Fibroblast of lung (primary cell): ENCODE measurements around the gene DAD1.

Experiments
- CTCF ChIP-seq, 2 donors: IDR thresholded peaks in 1 of 2; conservative IDR thresholded peaks in 1 of 2; 1 replicate in 1 of 2; 2 replicates in 1 of 2; pipeline ENCODE4 v1.5.1; 2011 to 2012; ENCODE audit warnings: low read length in 2 of 2, control low read depth in 1 of 2, inconsistent platforms in 1 of 2, low read depth in 1 of 2, mild to moderate bottlenecking in 1 of 2
- EZH2 ChIP-seq: IDR thresholded peaks from 2 replicates; pipeline ENCODE4 v1.5.1; 2012; ENCODE audit warnings: low read length, control low read depth, mild to moderate bottlenecking; ENCODE audit errors: missing control alignments

GRCh38 chr14:22546722-22547071 is 42.3 kb downstream of the DAD1 start:
- TF ChIP-seq EZH2 (no peak), CTCF (conservative IDR thresholded peaks at IDR 0.05 in 1 of 2, IDR thresholded peaks at IDR 0.05 in 1 of 2; ENCODE audit: low read depth in 1 of 2, low read length in 2 of 2) (no peak)
